Hippocampal formation (tissue), 2 donors: ENCODE results near the gene BTLA.
"Not testable (repeated sequence)": the region's sequence is repeated elsewhere in the genome, so short reads cannot be mapped to it uniquely, and the experiment has no call there.

Source experiments
- DNase-seq, 2 donors: peaks; one replicate each; lab custom pipeline; 2025; lab: John Stamatoyannopoulos, UW

Gene BTLA

GRCh38 chr3:112491373-112491772 lies 7.9 kb downstream of the BTLA start:
- no peak for DNase-seq

- DNase-seq: no peak
These were observed 9.4 kb downstream of the BTLA start for GRCh38 chr3:112489674-112490479.

GRCh38 chr3:112486811-112487505 lies 12.3 kb downstream of the BTLA start:
- no peak for DNase-seq

GRCh38 chr3:112484352-112484751 lies 14.9 kb downstream of the BTLA start:
- DNase-seq: no peak

GRCh38 chr3:112482675-112483074 lies 16.6 kb downstream of the BTLA start:
- no peak for DNase-seq

GRCh38 chr3:112481302-112481721 lies 18.0 kb downstream of the BTLA start:
- no peak for DNase-seq

- DNase-seq: no peak
These were observed 21.4 kb downstream of the BTLA start for GRCh38 chr3:112477891-112478290.

- no peak for DNase-seq
These were observed 22.9 kb downstream of the BTLA start for GRCh38 chr3:112476346-112476745.

- DNase-seq: no peak
These were observed 24.5 kb downstream of the BTLA start for GRCh38 chr3:112474796-112475195.

- no peak for DNase-seq
These were observed 26.6 kb downstream of the BTLA start for GRCh38 chr3:112472691-112473090.

GRCh38 chr3:112471596-112472325 lies 27.5 kb downstream of the BTLA start:
- no peak for DNase-seq

- DNase-seq: no peak
These were observed 28.5 kb downstream of the BTLA start for GRCh38 chr3:112470788-112471187.

- no peak for DNase-seq
These were observed 29.6 kb downstream of the BTLA start for GRCh38 chr3:112469671-112470070.

- no peak for DNase-seq
These were observed 31.7 kb downstream of the BTLA start for GRCh38 chr3:112467539-112467938.

- DNase-seq: no peak
These were observed 33.3 kb downstream of the BTLA start for GRCh38 chr3:112466020-112466419.

- DNase-seq: no peak
These were observed 35.0 kb downstream of the BTLA start for GRCh38 chr3:112464264-112464663.

GRCh38 chr3:112463250-112463649 lies 36.0 kb downstream of the BTLA start:
- DNase-seq: no peak

- DNase-seq: not testable (repeated sequence)
These were observed 37.5 kb downstream of the BTLA start for GRCh38 chr3:112461787-112462186.

GRCh38 chr3:112460519-112461195 lies 38.6 kb downstream of the BTLA start:
- DNase-seq: no peak

- no peak for DNase-seq
These were observed 39.5 kb downstream of the BTLA start for GRCh38 chr3:112459750-112460149.

- no peak for DNase-seq
These were observed 43.1 kb downstream of the BTLA start for GRCh38 chr3:112456147-112456546.

- no peak for DNase-seq
These were observed 50.3 kb downstream of the BTLA start for GRCh38 chr3:112448939-112449338.
